Neuronal stem cell (in vitro differentiated cells): ENCODE results near the gene FOXP1.

Experiments used
- DNase-seq: peaks from one replicate; pipeline ENCODE4 v3.0.0-alpha.2; 2013; ENCODE audit warnings: low spot score
- H2AFZ ChIP-seq: one replicate; pipeline ENCODE4 v1.6.1; 2013; ENCODE audit warnings: mild to moderate bottlenecking, low read length, inconsistent platforms
- H2AK5ac ChIP-seq: 2 replicates; pipeline ENCODE4 v1.6.1; 2013; ENCODE audit warnings: low read depth, mild to moderate bottlenecking, inconsistent platforms, low read length, moderate library complexity, mixed read lengths
- H2BK120ac ChIP-seq: 2 replicates; pipeline ENCODE4 v1.6.1; 2013; ENCODE audit warnings: low read depth, mild to moderate bottlenecking, inconsistent platforms, low read length, moderate library complexity, mixed read lengths
- H2BK12ac ChIP-seq: one replicate; pipeline ENCODE4 v1.6.1; 2013; ENCODE audit warnings: low read length, inconsistent platforms
- H2BK15ac ChIP-seq: 2 replicates; pipeline ENCODE4 v1.6.1; 2013; ENCODE audit warnings: mild to moderate bottlenecking, low read length, inconsistent platforms, mixed read lengths
- H2BK5ac ChIP-seq: one replicate; pipeline ENCODE4 v1.6.1; 2013; ENCODE audit warnings: inconsistent platforms, mild to moderate bottlenecking, low read length, moderate library complexity
- H3K14ac ChIP-seq: one replicate; pipeline ENCODE4 v1.6.1; 2013; ENCODE audit warnings: low read length, inconsistent platforms
- H3K18ac ChIP-seq: 2 replicates; pipeline ENCODE4 v1.6.1; 2013; ENCODE audit warnings: low read length, inconsistent platforms
- H3K23ac ChIP-seq: 2 replicates; pipeline ENCODE4 v1.6.1; 2013; ENCODE audit warnings: low read depth, mild to moderate bottlenecking, mixed read lengths, low read length, inconsistent platforms; ENCODE audit not compliant: poor library complexity
- H3K27ac ChIP-seq: replicated peaks from 3 replicates; pipeline ENCODE4 v1.5.1; 2013; ENCODE audit warnings: low read length, inconsistent platforms
- H3K27me3 ChIP-seq, 3 experiments: 2 replicates each; pipeline ENCODE4 v1.6.1; 2013; ENCODE audit warnings: low read length in 3 of 3, mild to moderate bottlenecking in 2 of 3, inconsistent platforms in 1 of 3, low read depth in 1 of 3, mixed read lengths in 1 of 3, moderate library complexity in 1 of 3; ENCODE audit not compliant: control insufficient read depth in 3 of 3, insufficient read depth in 3 of 3
- H3K36me3 ChIP-seq, 2 donors: replicated peaks in 1 of 2; 2 replicates each; pipeline ENCODE4 v1.6.1; 2013; ENCODE audit warnings: low read length in 2 of 2; ENCODE audit not compliant: control insufficient read depth in 2 of 2, insufficient read depth in 2 of 2
- H3K4ac ChIP-seq: 2 replicates; pipeline ENCODE4 v1.6.1; 2013; ENCODE audit warnings: inconsistent platforms, mild to moderate bottlenecking, low read length, moderate library complexity
- H3K4me1 ChIP-seq, 2 donors: 1 replicate in 1 of 2; 2 replicates in 1 of 2; pipeline ENCODE4 v1.6.1; 2013; ENCODE audit warnings: low read length in 2 of 2, low read depth in 1 of 2; ENCODE audit not compliant: control insufficient read depth in 2 of 2, insufficient read depth in 1 of 2
- H3K4me2 ChIP-seq: one replicate; pipeline ENCODE4 v1.6.1; 2013; ENCODE audit warnings: mild to moderate bottlenecking, low read length, inconsistent platforms; ENCODE audit not compliant: insufficient read depth, poor library complexity, severe bottlenecking
- H3K4me3 ChIP-seq, 2 donors: 2 replicates each; pipeline ENCODE4 v1.5.1; 2013; ENCODE audit warnings: low read length in 2 of 2, mild to moderate bottlenecking in 2 of 2, inconsistent platforms in 1 of 2, moderate library complexity in 1 of 2
- H3K79me1 ChIP-seq: one replicate; pipeline ENCODE4 v1.6.1; 2013; ENCODE audit warnings: low read depth, mild to moderate bottlenecking, inconsistent platforms, low read length, moderate library complexity
- H3K9ac ChIP-seq: one replicate; pipeline ENCODE4 v1.6.1; 2013; ENCODE audit warnings: mild to moderate bottlenecking, low read depth, low read length, inconsistent platforms; ENCODE audit not compliant: poor library complexity
- H3K9me3 ChIP-seq, 2 donors: replicated peaks in 1 of 2; 2 replicates each; pipeline versions ENCODE3 to v1.6.1; 2013; ENCODE audit warnings: low read length in 2 of 2, mild to moderate bottlenecking in 2 of 2, inconsistent platforms in 1 of 2, low read depth in 1 of 2, mixed read lengths in 1 of 2, moderate library complexity in 1 of 2; ENCODE audit not compliant: control insufficient read depth in 2 of 2, insufficient read depth in 1 of 2
- H4K8ac ChIP-seq: one replicate; pipeline ENCODE4 v1.6.1; 2013; ENCODE audit warnings: low read depth, mild to moderate bottlenecking, inconsistent platforms, low read length, moderate library complexity
- H4K91ac ChIP-seq: one replicate; pipeline ENCODE4 v1.6.1; 2013; ENCODE audit warnings: low read length, low read depth, mild to moderate bottlenecking, inconsistent platforms; ENCODE audit not compliant: poor library complexity
- WGBS, 2 donors: extraction: QIAGEN DNeasy Blood & Tissue Kit; methylation state at CpG; one replicate each; pipeline ENCODE4 v1.1.7; 2013; ENCODE audit warnings: missing lambda C conversion rate in 2 of 2, mixed read lengths in 1 of 2; ENCODE audit not compliant: insufficient read length in 2 of 2, insufficient replicate concordance in 1 of 2; ENCODE audit errors: extremely low coverage in 2 of 2; 5-methylcytosine and 5-hydroxymethylcytosine counted together

FOXP1 gene

DNA sequence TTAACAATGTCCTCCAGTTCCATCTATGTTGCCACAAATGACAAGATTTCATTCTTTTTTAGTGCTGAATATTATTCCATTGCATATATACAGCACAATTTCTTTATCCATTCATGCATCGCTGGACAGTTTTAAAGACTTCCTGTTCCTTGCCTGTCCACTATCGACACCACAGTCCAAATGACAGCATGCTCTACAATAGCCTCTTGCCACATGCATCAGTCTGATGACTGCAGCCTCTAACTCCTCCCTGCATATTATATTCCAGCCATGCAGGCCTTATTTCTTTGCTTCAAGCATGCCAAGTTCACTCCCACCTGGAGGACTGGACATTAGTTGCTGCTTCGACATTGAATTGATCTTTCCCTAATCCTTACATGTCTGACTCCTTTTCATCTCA lies 306.2 kb downstream of the FOXP1 start:
- H2BK15ac ChIP-seq, result no peak overlapping the region
- no peak overlapping the region for H3K14ac ChIP-seq
- H2BK12ac ChIP-seq, result no peak overlapping the region
- no peak overlapping the region for H3K23ac ChIP-seq
- H3K36me3 ChIP-seq, result no peaks in the 10 kb centered on the region
- H4K8ac ChIP-seq, result no peak overlapping the region
- no peak overlapping the region for H2AFZ ChIP-seq
- H2BK5ac ChIP-seq, result no peak overlapping the region
- DNase-seq, result no peak
- no peak overlapping the region for H2AK5ac ChIP-seq
- H3K4me2 ChIP-seq, result no peak overlapping the region
- no peak overlapping the region for H3K18ac ChIP-seq
- no peaks in the 10 kb centered on the region for H3K79me1 ChIP-seq
- no peak overlapping the region for H3K27ac ChIP-seq
- WGBS, 2 donors, result no CpG with 5 or more reads among the region's 3 CpGs
- no peak overlapping the region for H4K91ac ChIP-seq
- H3K4ac ChIP-seq, result no peak overlapping the region
- no peak overlapping the region for H3K4me3 ChIP-seq
- H3K9ac ChIP-seq, result no peak overlapping the region
- peaks cover 3 to 5% of the 10 kb centered on the region in 2 donors for H3K4me1 ChIP-seq
- no peaks in the 10 kb centered on the region for H3K27me3 ChIP-seq
- no peak overlapping the region for H2BK120ac ChIP-seq
- no peaks in the 10 kb centered on the region for H3K9me3 ChIP-seq

DNA sequence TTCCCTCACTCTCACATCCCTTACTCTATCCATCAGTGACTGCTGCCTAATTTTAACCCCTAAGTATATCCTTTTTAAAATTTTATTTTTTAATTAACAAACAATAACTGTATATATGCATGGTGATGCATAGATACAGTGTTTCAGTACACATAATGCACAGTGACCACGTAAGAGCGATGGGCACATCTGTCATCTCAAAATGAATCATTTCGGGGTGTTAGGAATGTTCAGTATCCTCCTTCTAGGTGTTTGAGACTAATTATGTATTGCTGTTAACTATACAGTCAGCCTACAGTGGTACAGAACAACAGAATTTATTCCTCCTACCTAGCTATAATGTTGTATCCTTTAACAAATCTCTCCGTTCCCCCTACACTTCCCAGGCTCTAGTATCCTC lies 307.0 kb downstream of the FOXP1 start:
- Histone ChIP-seq H3K14ac (no peak overlapping the region), H4K8ac (no peak overlapping the region), H3K18ac (no peak overlapping the region)

DNA sequence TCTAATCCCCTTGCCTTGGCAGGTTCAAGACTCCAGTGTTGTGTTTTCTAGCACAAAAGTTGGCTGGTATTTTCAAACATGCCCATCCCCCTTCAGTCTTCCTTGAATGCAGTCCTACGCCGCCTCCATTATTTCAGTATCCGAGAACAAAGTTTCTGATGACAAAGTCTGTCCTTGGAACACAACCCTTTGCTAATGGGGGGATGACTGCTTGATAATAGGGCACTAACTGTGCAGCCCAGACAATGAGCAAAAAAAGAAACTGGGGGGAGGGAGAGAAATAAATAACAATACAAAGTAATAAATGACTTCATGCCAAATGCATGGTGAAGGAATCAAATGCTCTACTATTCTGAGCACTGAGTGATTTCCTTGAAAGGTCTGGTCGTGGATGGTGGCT lies 310.1 kb downstream of the FOXP1 start:
- no peak overlapping the region for H3K18ac ChIP-seq
- H3K27ac ChIP-seq, result no peak overlapping the region
- no peak overlapping the region for H2BK5ac ChIP-seq
- no peaks in the 10 kb centered on the region for H3K36me3 ChIP-seq
- H4K8ac ChIP-seq, result no peak overlapping the region
- H3K4me3 ChIP-seq, result no peak overlapping the region
- peaks cover 3 to 5% of the 10 kb centered on the region in 2 donors for H3K4me1 ChIP-seq
- no peak for DNase-seq
- no peak overlapping the region for H3K9ac ChIP-seq
- H2AK5ac ChIP-seq, result no peak overlapping the region
- no peak overlapping the region for H3K4me2 ChIP-seq
- no peak overlapping the region for H3K23ac ChIP-seq
- H2BK120ac ChIP-seq, result no peak overlapping the region
- H3K27me3 ChIP-seq, result no peaks in the 10 kb centered on the region
- no peak overlapping the region for H2BK12ac ChIP-seq
- H3K14ac ChIP-seq, result no peak overlapping the region
- WGBS, 2 donors, result no CpG with 5 or more reads among the region's 4 CpGs
- H2BK15ac ChIP-seq, result no peak overlapping the region
- H3K4ac ChIP-seq, result no peak overlapping the region
- H3K9me3 ChIP-seq, result no peaks in the 10 kb centered on the region
- H4K91ac ChIP-seq, result no peak overlapping the region
- H3K79me1 ChIP-seq, result no peaks in the 10 kb centered on the region
- no peak overlapping the region for H2AFZ ChIP-seq

More for the DNA sequence above, 307.0 kb downstream of the FOXP1 start:
- no peak overlapping the region for H3K4ac ChIP-seq
- no peak overlapping the region for H4K91ac ChIP-seq
- no peak overlapping the region for H3K23ac ChIP-seq
- WGBS, 2 donors, result no CpG with 5 or more reads among the region's 4 CpGs
- H2AFZ ChIP-seq, result no peak overlapping the region
- H3K4me3 ChIP-seq, result no peak overlapping the region
- no peaks in the 10 kb centered on the region for H3K79me1 ChIP-seq
- no peak for DNase-seq
- peaks cover 3 to 5% of the 10 kb centered on the region in 2 donors for H3K4me1 ChIP-seq
- H2AK5ac ChIP-seq, result no peak overlapping the region
- H3K4me2 ChIP-seq, result no peak overlapping the region
- no peaks in the 10 kb centered on the region for H3K27me3 ChIP-seq
- no peaks in the 10 kb centered on the region for H3K9me3 ChIP-seq
- H2BK15ac ChIP-seq, result no peak overlapping the region
- no peak overlapping the region for H3K9ac ChIP-seq
- H2BK12ac ChIP-seq, result no peak overlapping the region
- H3K27ac ChIP-seq, result no peak overlapping the region
- no peak overlapping the region for H2BK5ac ChIP-seq
- H2BK120ac ChIP-seq, result no peak overlapping the region
- H3K36me3 ChIP-seq, result no peaks in the 10 kb centered on the region

DNA sequence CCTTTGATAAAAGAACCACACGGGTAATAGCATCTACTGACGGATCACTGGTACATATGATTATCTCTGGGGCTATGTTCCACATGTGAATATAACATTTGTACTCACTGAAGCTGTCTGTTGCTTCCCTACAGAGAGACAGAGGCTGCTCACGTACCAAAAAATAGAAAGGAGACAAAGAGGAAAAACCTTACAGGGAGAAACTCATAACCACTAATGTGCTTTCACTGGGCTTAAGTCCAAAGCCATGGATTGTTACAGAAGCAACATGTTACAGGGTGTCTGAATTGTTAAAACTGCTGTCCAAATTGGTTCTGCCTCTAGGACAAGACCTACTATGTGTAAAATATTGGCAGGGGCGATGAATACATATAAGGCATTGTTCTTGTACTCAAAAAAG lies 311.9 kb downstream of the FOXP1 start:
- Histone ChIP-seq H3K4me3 (no peak overlapping the region), H3K14ac (no peak overlapping the region), H2BK120ac (no peak overlapping the region), H2BK5ac (no peak overlapping the region), H3K18ac (no peak overlapping the region), H4K8ac (no peak overlapping the region), H2AK5ac (no peak overlapping the region), H2AFZ (no peak overlapping the region), H3K9me3 (no peaks in the 10 kb centered on the region), H3K4ac (no peak overlapping the region), H2BK15ac (no peak overlapping the region), H2BK12ac (no peak overlapping the region), H3K27me3 (no peaks in the 10 kb centered on the region), H3K23ac (no peak overlapping the region), H3K9ac (no peak overlapping the region), H3K4me1 (peaks cover 3 to 5% of the 10 kb centered on the region in 2 donors), H3K79me1 (no peaks in the 10 kb centered on the region), H3K36me3 (no peaks in the 10 kb centered on the region), H3K4me2 (no peak overlapping the region), H3K27ac (no peak overlapping the region), H4K91ac (no peak overlapping the region)
- no CpG with 5 or more reads among the region's 4 CpGs for WGBS, 2 donors
- no peak for DNase-seq
